Parietal lobe (tissue), 1 donor: ENCODE results near the gene MZB1. TPM values are rescaled to one million over a fixed set of nuclear protein-coding genes. Genes with fewer than 3 reads are reported as not detected.

Experiments
- total RNA-seq: library from RNA; depleted of rRNA; stranded (reverse); fragments of >200 nt; gene quantifications from one replicate; pipeline ENCODE4 v1.2.3, GENCODE V29; 2014

Gene MZB1, protein sequence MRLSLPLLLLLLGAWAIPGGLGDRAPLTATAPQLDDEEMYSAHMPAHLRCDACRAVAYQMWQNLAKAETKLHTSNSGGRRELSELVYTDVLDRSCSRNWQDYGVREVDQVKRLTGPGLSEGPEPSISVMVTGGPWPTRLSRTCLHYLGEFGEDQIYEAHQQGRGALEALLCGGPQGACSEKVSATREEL
- total RNA-seq = not detected

DNA sequence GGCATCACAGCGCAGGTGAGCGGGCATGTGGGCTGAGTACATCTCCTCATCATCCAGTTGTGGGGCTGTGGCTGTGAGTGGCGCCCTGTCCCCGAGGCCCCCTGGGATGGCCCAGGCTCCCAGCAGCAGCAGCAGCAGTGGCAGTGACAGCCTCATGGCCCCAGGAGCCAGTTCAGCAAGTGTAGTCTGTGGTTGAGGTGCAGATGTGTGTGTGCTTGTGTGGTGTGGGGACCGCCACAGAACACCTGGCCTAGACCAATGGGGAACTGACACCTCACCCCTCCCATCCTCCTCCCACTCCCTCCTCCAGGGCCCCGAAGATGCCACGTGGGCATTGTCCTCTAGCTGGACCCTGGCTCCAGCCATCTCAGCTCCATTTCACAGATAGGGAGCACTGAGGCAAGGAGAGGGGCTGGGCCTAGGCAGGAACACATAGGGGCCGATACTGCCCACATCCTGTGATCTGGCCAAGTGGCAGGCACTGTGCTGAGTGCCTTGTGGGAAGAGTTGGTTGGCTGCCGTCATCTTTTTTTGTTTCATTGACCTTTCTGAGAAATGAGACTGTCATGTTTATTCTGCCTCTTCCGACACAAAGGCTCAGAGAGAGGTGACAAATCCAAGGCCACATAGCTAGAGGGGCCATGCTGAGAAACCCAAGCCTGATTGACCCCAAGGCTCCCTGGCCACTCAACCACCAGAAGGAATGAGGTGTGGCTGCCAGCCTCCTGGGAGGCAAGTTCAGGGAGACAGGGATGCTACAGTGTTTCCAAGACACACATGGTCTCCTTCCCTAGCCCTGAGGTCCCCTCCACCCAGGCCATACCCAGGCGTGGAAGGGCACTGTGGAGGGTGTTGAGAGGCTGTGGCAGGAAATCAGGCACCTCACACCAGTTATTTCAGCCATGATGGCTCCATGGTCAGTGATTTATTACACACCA lies at the start of gene MZB1:
MZB1 (minus strand) TSS at position 213 of the 938 bp plus-strand sequence; CDS start at position 156, 57 bp downstream.

DNA sequence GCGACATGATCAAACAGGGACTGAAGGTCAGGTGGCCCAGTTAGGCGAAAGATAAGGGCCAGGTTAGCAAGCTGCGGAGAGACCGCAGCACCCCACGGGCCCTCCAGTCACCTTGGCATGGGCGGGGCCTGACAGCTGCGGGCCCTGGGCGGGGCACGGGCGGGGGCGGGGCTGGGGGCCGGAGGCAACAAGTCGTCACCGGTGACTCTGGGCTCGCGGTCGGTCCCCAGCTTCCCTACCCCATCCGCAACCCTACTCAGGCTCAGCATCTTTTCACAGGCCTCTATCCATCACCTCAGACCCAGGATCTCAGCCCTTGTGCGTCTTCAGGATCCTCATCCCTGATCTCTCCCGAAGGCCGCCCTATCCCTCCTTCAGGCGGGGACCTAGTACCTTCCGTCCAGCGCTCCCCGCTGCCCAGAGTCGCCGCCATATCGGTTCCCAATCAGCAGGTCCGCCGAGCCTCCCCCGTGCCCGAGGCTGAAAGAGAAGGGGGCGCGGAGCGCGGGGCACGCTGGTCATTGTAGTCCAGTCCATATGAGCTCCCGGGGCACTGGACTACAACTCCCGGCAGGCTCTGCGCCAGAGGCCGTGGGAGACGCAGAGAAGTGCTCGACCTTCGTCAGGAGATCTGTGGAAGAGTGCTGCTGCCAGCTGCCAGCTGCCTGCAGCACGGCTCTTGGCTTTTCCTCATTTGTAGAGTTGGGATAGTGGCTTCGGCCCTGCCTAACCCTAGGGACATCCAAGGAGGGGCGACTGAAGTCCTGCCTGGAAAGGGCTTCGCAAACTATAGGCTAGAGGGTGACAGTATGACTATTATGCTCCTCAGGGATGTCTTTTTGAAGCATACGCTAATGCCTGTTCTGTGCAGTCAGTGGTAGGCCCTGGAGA lies 49.5 kb upstream of the MZB1 start, which contains the start of gene DNAJC18:
DNAJC18 (minus strand) TSS at position 513 of the 891 bp plus-strand sequence; CDS start at position 433, 80 bp downstream.

DNA sequence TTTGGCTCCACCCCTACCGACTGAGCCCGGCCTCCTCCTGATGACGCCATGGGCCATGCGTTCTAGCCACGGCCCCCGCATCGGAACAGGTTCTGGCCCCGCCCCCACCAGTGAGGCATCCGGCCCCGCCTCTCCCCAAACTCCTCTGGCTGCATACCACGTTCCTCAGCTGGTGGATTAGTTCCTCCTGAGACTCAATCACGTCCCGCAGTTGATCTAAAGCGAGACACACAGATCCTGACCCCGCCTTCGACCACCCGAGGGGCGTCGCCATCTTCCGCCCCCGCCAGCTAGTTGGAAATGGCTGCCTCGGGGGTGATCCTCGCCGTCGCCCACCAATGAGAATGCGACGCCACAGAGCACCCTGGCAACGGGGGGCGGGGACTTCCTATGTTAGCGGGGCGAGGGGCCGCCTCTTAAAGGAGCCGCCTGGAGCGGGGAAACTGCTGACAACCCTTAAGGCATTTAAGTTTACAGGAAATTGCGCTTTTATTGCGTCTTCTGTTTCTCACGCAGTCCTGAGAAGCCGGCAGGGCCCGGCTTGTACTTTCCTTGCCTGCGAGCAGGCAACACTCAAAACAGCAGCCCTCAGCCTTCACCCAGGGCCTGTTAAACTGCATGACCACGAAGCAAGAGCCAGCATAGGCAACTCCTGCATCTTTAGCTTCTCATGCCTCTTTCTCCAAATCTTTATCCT lies 14.2 kb upstream of the MZB1 start, which contains the start of gene SPATA24:
SPATA24 (minus strand) TSS at position 303 of the 697 bp plus-strand sequence; CDS start at position 274, 29 bp downstream.

DNA sequence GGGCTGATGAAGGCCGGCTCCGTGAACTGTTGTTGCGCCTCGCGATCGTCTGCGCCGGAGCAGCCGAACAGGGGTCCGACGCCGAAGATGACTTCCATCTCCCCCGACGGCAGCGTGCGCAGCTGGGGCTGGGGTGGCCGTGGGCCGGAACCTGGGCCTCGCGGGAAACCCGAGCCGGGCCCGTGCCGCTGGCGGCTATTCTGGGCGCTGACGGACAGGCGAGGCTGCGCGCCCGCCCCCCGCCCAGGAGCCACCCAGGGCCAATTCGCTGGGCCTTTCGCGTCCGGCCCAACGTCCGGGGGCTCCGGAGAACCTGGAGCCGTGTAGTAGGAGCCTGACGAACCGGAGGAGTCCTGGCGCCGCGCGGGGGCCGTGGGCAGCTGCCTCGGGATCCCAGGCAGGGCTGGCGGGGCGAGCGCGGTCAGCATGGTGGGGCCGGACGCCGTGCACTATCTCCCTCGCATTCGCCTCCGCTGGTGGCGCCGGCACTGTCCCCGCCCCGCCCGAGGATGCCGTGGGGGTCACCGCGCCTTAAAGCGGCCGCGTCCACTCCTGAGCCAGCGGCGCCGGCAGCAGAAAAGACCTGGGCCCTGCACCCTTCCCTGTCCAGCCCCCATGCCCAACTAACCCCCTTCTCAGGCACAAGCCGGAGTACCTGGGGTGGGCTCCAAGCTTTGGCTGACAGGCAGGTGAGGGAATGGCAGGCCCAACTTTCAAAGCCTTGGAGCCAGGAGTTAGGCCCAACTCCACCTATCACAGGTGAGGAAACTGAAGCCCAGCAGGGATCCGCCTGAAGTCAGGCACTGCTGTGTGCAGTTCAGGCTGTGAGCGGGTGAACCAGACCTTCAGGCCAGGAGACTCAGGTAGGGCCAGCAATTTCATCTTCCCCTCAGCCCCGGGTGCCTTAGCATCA lies 5.2 kb upstream of the MZB1 start, which contains the start of gene PROB1:
PROB1 (minus strand) TSS at position 451 of the 913 bp plus-strand sequence; CDS start at position 428, 23 bp downstream.

DNA sequence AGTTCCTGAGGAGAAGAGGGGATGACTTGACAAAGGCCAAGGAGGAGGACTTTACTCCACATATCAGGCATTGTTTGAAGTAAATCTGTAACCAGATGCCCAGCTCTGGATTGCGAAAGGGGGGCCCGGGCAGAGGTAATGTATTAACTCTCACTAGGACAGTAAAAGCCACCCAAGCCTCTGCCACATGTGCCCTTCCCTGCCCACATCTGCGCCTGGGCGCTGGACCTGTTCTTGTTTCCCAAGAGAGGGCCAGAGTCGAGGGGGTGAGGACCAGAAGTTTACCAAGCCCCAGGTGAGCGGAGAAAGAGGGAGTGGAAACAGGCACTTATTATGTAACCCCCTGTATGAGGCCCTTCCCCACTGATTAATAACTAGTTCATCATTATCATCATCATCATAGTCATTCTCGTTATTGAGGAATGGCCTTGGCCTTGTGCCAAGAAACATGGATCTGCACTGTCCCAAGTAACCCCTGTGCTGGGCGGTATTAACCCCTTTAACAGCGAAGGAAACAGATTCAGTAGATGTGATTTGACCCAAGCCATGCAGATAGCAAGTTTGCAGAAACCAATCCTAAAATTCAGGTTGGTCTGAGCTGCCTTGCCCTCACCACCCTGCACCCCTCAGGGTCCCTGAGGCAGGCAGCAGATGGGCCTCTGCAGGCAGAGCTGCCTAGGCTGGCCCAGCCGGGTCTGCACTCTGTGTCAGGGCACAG lies 6.3 kb downstream of the MZB1 start, which contains the start of gene SLC23A1:
SLC23A1 (minus strand) TSS at position 23 of the 718 bp plus-strand sequence. CDS start 44 bp downstream, outside the sequence.

DNA sequence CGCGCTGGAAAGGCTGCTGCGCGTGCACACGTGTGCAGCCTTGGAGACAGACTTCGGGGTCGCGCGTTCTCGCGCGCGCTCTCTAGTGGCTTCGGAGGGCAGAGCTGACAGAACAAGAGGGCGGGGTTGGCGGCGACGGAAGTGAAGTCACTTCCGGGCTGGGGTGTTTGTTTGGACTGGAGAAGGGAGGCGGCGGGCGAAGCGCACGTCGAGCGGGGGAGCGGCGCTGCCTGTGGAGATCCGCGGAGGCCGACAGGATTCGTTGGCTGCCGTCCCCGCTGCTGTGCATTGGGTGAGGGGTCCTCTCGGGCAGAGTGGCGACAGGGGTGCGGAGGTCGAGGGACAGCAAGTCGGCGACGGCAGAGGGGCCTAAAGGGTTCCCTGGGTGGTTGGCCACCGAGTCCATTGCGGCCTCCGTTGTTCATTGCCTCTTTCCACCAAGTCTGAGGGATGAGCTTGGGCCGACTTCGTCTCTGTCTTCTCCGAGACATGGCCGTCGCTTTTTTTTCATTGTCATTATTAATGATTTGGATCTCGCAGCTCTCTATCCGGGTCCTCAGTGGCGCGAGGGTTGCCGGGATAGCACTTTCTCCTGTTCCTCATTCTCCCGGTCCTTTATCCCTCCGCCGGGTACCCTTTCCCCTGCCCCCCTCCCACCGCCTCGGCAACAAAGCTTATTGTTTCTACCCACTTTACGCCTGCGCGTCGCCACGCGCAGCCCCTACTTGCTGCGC lies 47.9 kb downstream of the MZB1 start, which contains the start of gene PAIP2:
PAIP2 (plus strand) TSS at position 166 of the 734 bp plus-strand sequence. CDS start 21,931 bp downstream, outside the sequence.

Other genes starting within 250 kb of the MZB1 start
- gene SIL1, start 191.5 kb downstream of the MZB1 start, total RNA-seq = 22.8 TPM
- 743 TPM for gene MATR3, start 96.2 kb downstream of the MZB1 start, total RNA-seq
- 98.0 TPM for gene PAIP2, start 48.1 kb downstream of the MZB1 start, total RNA-seq
- not detected for gene SLC23A1, start 6.6 kb downstream of the MZB1 start, total RNA-seq
- 0.94 TPM for gene PROB1, start 5.2 kb upstream of the MZB1 start, total RNA-seq
- 6.6 TPM for gene SPATA24, start 14.2 kb upstream of the MZB1 start, total RNA-seq
- 44.1 TPM for gene DNAJC18, start 49.6 kb upstream of the MZB1 start, total RNA-seq
- gene ECSCR, start 72.8 kb upstream of the MZB1 start, total RNA-seq = 4.7 TPM
- not detected for gene SMIM33, start 81.1 kb upstream of the MZB1 start, total RNA-seq
- gene STING1, start 92.8 kb upstream of the MZB1 start, total RNA-seq = 2.8 TPM
- 121 TPM for gene UBE2D2, start 171.4 kb upstream of the MZB1 start, total RNA-seq